ENCODE results near the gene FMN2.

- no peak for TF ChIP-seq POLR2AphosphoS5 (IDR thresholded peaks at IDR 0.05; ENCODE audit: low read depth, low read length)
- no peak for TF ChIP-seq TAF1 (IDR thresholded peaks at IDR 0.05; ENCODE audit: borderline replicate concordance, insufficient read depth, low read length)
- no peak for TF ChIP-seq SIN3A (IDR thresholded peaks at IDR 0.05; ENCODE audit: borderline replicate concordance, insufficient read depth, low read length)
Observed at GRCh38 chr1:240332672-240333071, 241.0 kb downstream of the FMN2 start.

All from PFSK-1 (cell line).